Measurements from ENCODE around the gene CRTAC1.

DNA sequence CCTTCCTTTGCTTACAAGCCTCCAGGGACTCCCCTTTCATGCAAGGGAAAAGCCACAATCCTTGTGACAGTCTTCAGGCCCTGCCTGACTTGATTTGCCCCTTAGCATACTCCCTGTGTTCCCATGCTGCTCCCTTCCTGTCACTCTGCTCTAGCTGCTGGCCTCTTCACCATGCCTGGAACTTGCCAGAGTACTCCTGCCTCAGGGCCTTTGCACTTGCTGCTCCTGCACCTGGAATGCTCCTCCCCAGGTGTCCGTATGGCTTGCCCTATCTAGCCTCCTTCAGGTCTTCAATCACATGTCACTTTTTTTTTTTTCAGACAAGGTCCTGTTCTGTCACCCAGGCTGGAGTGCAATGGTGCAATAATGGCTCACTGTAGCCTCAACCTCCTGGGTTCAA, 203.5 kb downstream of the CRTAC1 start:
- TF ChIP-seq NR2C1 (IDR thresholded peaks at IDR 0.05): no peak
- TF ChIP-seq, protein P1, sequence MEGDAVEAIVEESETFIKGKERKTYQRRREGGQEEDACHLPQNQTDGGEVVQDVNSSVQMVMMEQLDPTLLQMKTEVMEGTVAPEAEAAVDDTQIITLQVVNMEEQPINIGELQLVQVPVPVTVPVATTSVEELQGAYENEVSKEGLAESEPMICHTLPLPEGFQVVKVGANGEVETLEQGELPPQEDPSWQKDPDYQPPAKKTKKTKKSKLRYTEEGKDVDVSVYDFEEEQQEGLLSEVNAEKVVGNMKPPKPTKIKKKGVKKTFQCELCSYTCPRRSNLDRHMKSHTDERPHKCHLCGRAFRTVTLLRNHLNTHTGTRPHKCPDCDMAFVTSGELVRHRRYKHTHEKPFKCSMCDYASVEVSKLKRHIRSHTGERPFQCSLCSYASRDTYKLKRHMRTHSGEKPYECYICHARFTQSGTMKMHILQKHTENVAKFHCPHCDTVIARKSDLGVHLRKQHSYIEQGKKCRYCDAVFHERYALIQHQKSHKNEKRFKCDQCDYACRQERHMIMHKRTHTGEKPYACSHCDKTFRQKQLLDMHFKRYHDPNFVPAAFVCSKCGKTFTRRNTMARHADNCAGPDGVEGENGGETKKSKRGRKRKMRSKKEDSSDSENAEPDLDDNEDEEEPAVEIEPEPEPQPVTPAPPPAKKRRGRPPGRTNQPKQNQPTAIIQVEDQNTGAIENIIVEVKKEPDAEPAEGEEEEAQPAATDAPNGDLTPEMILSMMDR (IDR thresholded peaks at IDR 0.05 in 2 of 3, conservative IDR thresholded peaks at IDR 0.05 in 1 of 3; ENCODE audit: control insufficient read depth in 2 of 3, extremely low read depth in 1 of 3, insufficient read depth in 1 of 3, low read depth in 3 of 3, low read length in 3 of 3): no peak
- TF ChIP-seq MEF2A (IDR thresholded peaks at IDR 0.05; ENCODE audit: insufficient read depth, low read depth, low read length): no peak
- no peak for TF ChIP-seq GATAD2B (conservative IDR thresholded peaks at IDR 0.05; ENCODE audit: low read depth)
- TF ChIP-seq POLR2A (IDR thresholded peaks at IDR 0.05; ENCODE audit: low read depth, low read length): no peak
- TF ChIP-seq ESRRA (IDR thresholded peaks at IDR 0.05; ENCODE audit: low read length): no peak

All from GM12878 (cell line).